Keratinocyte (primary cell): ENCODE data around the gene LMOD1.

Experiments used
- CTCF ChIP-seq, 3 experiments: IDR thresholded peaks in 1 of 3; conservative IDR thresholded peaks in 1 of 3; optimal IDR thresholded peaks in 1 of 3; 2 replicates in 2 of 3; 3 replicates in 1 of 3; pipeline versions ENCODE3 to v1.5.1; 2011; ENCODE audit warnings: low read length in 3 of 3, mild to moderate bottlenecking in 3 of 3, moderate library complexity in 2 of 3, control low read depth in 1 of 3, inconsistent platforms in 1 of 3; ENCODE audit not compliant: insufficient read depth in 2 of 3; ENCODE audit errors: extremely low read depth in 1 of 3
- EZH2 ChIP-seq: IDR thresholded peaks from one replicate; pipeline ENCODE4 v1.6.1; 2012; ENCODE audit warnings: inconsistent platforms, mild to moderate bottlenecking, low read length, moderate library complexity

DNA sequence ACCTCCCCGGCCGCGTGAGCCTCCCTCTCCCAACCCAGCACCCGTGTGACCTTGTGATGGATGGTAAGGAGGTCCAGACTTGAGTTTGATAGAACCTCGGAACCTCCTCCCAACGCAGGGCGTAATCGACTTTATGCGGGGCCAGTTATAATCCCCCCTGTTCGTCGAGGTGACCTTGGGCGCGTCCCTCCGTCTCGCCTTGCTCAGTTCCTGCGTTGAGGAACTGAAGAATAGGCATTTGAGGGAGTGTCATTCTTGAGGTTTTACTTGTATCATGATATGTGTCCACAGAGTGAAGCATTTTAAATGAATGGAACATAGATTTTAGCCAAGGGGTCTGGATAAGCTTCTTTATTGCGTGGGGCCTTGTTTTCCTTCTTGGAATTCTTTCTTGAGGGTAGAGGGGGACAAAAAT, 9.4 kb upstream of the LMOD1 start:
- TF ChIP-seq CTCF (optimal IDR thresholded peaks at IDR 0.05 in 1 of 3, IDR thresholded peaks at IDR 0.05 in 1 of 3, conservative IDR thresholded peaks at IDR 0.05 in 1 of 3; ENCODE audit: extremely low read depth in 1 of 3, insufficient read depth in 2 of 3, low read length in 3 of 3), result no peak
- no peak for TF ChIP-seq EZH2
